Measurements from ENCODE around the gene ATG9B. TPM values are rescaled to one million over a fixed set of nuclear protein-coding genes. Genes with fewer than 3 reads are reported as not detected.
"Not testable (repeated sequence)": the region's sequence is repeated elsewhere in the genome, so short reads cannot be mapped to it uniquely, and the experiment has no call there.

Gene ATG9B
- total and polyA plus RNA-seq, 2 experiments from 2014 or later, result 0.80 to 2.4 TPM

- no peak for TF ChIP-seq EZH2phosphoT487 (IDR thresholded peaks at IDR 0.05; ENCODE audit: low read depth, severe bottlenecking, unreplicated experiment)
- no peak for TF ChIP-seq EZH2 (IDR thresholded peaks at IDR 0.05; ENCODE audit: borderline replicate concordance)
- no peak for TF ChIP-seq CTCF (IDR thresholded peaks at IDR 0.05; ENCODE audit: poor library complexity)
- peaks cover 13% of the 10 kb centered on the region for H3K79me2 ChIP-seq
- H3K4me3 ChIP-seq, result peak overlapping the region; percentile 51
- no peaks in the 10 kb centered on the region for H4K20me1 ChIP-seq (ENCODE audit: insufficient read depth, poor library complexity, severe bottlenecking)
- WGBS (ENCODE audit: low lambda C conversion rate, missing lambda C conversion rate), result 77% methylated on average over 17 of the region's 17 CpGs
- no peaks in the 10 kb centered on the region for H3K9me3 ChIP-seq (ENCODE audit: low read depth)
- H2AFZ ChIP-seq, result peak overlapping the region; percentile 84
- H3K36me3 ChIP-seq (replicated peaks; ENCODE audit: insufficient read depth, low read depth), result no peaks in the 10 kb centered on the region
- peak overlapping the region; percentile 85 for H3K4me2 ChIP-seq
- H3K27ac ChIP-seq, result peak overlapping the region; percentile 73
- H3K4me1 ChIP-seq (ENCODE audit: insufficient read depth), result peaks cover 8% of the 10 kb centered on the region
- DNase-seq (ENCODE audit: low spot score), result no peak
- H3K27me3 ChIP-seq, result no peaks in the 10 kb centered on the region
- H3K9me2 ChIP-seq (replicated peaks; ENCODE audit: insufficient read depth), result no peaks in the 10 kb centered on the region
Observed at GRCh38 chr7:151028948-151029501, 4.7 kb upstream of the ATG9B start.

GRCh38 chr7:151028131-151028947 lies 4.0 kb upstream of the ATG9B start, which contains the start of gene ABCB8:
TSS of gene ABCB8 (plus strand) at chr7:151028450. CDS start at chr7:151028516, 66 bp downstream.
- H3K27ac ChIP-seq, result peak within 1 kb of the TSS; percentile 83
- 2% methylated on average over 53 of the region's 53 CpGs for WGBS (ENCODE audit: low lambda C conversion rate, missing lambda C conversion rate)
- peak within 1 kb of the TSS; percentile 51 for H3K4me3 ChIP-seq
- peaks cover 13% of the 10 kb centered on the region for H3K79me2 ChIP-seq
- H3K9me3 ChIP-seq (ENCODE audit: low read depth), result no peaks in the 10 kb centered on the region
- H3K27me3 ChIP-seq, result no peaks in the 10 kb centered on the region
- TF ChIP-seq CTCF (IDR thresholded peaks at IDR 0.05; ENCODE audit: poor library complexity) (peak; percentile 37), EZH2phosphoT487 (IDR thresholded peaks at IDR 0.05; ENCODE audit: low read depth, severe bottlenecking, unreplicated experiment) (no peak)
- no peaks in the 10 kb centered on the region for H3K36me3 ChIP-seq (replicated peaks; ENCODE audit: insufficient read depth, low read depth)
- H4K20me1 ChIP-seq (ENCODE audit: insufficient read depth, poor library complexity, severe bottlenecking), result no peaks in the 10 kb centered on the region
- no peaks in the 10 kb centered on the region for H3K9me2 ChIP-seq (replicated peaks; ENCODE audit: insufficient read depth)
- peak within 1 kb of the TSS; percentile 85 for H3K4me2 ChIP-seq
- DNase-seq (ENCODE audit: low spot score), result peak; percentile 98
- peaks cover 8% of the 10 kb centered on the region for H3K4me1 ChIP-seq (ENCODE audit: insufficient read depth)
- H2AFZ ChIP-seq, result peak within 1 kb of the TSS; percentile 84

GRCh38 chr7:151027728-151028130 lies 3.4 kb upstream of the ATG9B start:
- H3K27me3 ChIP-seq; H3K9me2 ChIP-seq (replicated peaks; ENCODE audit: insufficient read depth): not testable (repeated sequence)
- WGBS (ENCODE audit: low lambda C conversion rate, missing lambda C conversion rate), result 7% methylated on average over 16 of the region's 16 CpGs

GRCh38 chr7:151026771-151027727 lies 2.8 kb upstream of the ATG9B start:
- Histone ChIP-seq H3K4me2 (peak overlapping the region; percentile 76), H2AFZ (peak overlapping the region; percentile 49), H3K79me2 (peaks cover 13% of the 10 kb centered on the region), H3K27ac (peak overlapping the region; percentile 83)
- DNase-seq (ENCODE audit: low spot score), result peak; percentile 31
- H3K9me2 ChIP-seq (replicated peaks; ENCODE audit: insufficient read depth); H3K27me3 ChIP-seq; H3K4me1 ChIP-seq (ENCODE audit: insufficient read depth); H3K9me3 ChIP-seq (ENCODE audit: low read depth); H3K36me3 ChIP-seq (replicated peaks; ENCODE audit: insufficient read depth, low read depth); H3K4me3 ChIP-seq; H4K20me1 ChIP-seq (ENCODE audit: insufficient read depth, poor library complexity, severe bottlenecking): not testable (repeated sequence)
- WGBS (ENCODE audit: low lambda C conversion rate, missing lambda C conversion rate), result 14% methylated on average over 19 of the region's 19 CpGs

More at GRCh38 chr7:151027728-151028130, 3.4 kb upstream of the ATG9B start:
- Histone ChIP-seq H2AFZ (peak overlapping the region; percentile 53), H3K4me2 (peak overlapping the region; percentile 76), H3K27ac (peak overlapping the region; percentile 83), H3K4me3 (peak overlapping the region; percentile 19), H3K79me2 (peaks cover 13% of the 10 kb centered on the region)
- not testable (repeated sequence) for DNase-seq (ENCODE audit: low spot score); H3K4me1 ChIP-seq (ENCODE audit: insufficient read depth); H3K9me3 ChIP-seq (ENCODE audit: low read depth); H3K36me3 ChIP-seq (replicated peaks; ENCODE audit: insufficient read depth, low read depth); H4K20me1 ChIP-seq (ENCODE audit: insufficient read depth, poor library complexity, severe bottlenecking)
